ENCODE results near the gene TCF12.
"Not testable (repeated sequence)": the region's sequence is repeated elsewhere in the genome, so short reads cannot be mapped to it uniquely, and the experiment has no call there.

Gene TCF12

DNA sequence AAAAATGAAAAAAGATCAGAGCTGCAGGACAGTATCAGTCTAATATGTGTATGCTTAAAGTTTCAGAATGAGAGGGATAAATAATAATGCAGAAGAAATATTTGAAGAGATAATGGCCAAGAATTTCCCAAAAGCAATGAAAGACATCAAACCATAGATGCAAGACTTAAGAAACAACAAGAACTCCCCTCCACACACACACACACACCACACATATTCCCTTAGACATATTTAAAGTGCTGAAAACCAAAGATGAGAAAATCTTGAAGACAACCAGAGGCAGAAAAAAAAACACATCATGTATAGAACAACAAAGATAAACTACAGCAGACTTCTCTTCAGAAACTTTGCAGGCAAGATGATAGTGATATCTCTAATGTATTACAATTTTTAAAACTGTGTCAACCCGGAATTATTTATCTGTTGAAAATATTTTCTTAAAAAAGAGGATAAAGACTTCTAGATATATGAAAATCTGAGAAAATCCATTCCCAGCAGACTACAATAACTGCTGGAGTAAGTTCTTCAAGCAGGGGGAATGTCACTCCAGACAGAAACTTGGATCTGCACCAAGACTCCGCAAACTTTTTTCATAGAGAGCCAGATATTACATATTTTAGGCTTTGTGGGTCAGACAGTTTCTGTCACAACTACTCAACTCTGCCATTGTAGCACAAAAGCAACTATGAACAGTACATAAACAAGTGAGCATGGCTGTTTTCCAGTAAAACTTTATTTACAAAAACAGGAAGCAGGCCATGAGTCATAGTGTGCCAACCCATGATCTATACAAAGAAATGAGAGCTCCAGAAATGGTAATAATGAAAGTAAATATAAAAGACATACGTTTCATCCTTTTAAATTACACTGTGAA is 234.5 kb downstream of the TCF12 start:
- H3K4me3 ChIP-seq (ENCODE audit: control insufficient read depth, low read depth, low read length): no peak overlapping the region
- TF ChIP-seq, protein P1, sequence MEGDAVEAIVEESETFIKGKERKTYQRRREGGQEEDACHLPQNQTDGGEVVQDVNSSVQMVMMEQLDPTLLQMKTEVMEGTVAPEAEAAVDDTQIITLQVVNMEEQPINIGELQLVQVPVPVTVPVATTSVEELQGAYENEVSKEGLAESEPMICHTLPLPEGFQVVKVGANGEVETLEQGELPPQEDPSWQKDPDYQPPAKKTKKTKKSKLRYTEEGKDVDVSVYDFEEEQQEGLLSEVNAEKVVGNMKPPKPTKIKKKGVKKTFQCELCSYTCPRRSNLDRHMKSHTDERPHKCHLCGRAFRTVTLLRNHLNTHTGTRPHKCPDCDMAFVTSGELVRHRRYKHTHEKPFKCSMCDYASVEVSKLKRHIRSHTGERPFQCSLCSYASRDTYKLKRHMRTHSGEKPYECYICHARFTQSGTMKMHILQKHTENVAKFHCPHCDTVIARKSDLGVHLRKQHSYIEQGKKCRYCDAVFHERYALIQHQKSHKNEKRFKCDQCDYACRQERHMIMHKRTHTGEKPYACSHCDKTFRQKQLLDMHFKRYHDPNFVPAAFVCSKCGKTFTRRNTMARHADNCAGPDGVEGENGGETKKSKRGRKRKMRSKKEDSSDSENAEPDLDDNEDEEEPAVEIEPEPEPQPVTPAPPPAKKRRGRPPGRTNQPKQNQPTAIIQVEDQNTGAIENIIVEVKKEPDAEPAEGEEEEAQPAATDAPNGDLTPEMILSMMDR (conservative IDR thresholded peaks at IDR 0.05; ENCODE audit: control insufficient read depth, insufficient read depth, low read depth, low read length): no peak
- peak; percentile 54 for DNase-seq (ENCODE audit: low read depth)

DNA sequence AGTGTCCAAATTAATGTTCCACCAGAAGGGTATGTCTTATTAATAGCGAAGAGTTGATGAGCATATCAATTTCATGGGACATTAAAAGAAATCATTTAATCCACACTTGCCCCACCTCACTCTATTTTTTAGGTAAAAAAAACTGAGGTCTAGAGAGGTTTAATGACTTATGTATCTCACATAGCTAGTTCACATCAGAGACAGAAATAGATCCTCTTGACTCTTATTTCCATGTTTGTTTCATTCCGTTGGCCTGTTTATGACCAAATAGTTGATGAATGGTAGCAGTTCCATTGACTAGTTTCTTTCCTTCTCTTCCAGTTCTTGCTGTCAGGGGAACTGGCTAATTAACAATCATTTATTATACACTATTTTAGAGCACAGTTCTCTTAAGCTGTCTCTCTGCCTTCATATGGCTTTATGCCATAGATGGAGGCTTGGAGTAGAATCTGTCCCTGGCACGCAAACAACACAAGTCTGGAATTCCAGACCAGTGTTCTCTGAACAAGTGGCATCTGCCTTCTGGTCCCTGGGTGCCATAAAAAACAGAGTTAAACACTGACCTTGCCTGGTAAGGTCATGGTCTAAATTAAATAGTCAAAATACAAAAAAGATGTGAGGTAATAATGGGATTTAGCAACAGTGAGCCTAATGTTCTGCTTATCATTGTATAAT is 237.9 kb downstream of the TCF12 start:
- TF ChIP-seq, protein P1 (conservative IDR thresholded peaks at IDR 0.05; ENCODE audit: control insufficient read depth, insufficient read depth, low read depth, low read length): no peak
- no peak overlapping the region for H3K4me3 ChIP-seq (ENCODE audit: control insufficient read depth, low read depth, low read length)
- no peak for DNase-seq (ENCODE audit: low read depth)

DNA sequence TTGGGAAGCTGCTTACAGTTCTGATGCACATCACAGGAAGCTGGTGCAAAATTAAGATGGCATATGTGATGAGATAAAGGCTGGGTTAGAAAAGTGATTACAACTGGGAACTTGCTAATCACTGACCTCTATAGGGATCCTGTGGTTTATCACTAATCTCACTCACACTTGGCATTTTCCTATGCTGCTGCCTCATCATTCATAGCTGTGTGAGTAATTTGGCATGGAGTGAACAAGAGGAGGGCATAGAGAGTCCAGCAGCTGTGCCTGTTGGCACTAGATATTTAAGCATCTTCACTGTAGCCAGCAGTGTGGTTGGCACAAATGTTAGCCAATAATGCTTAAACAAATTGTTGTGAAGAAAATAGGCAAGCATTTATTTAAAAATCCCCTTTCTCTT is 240.1 kb downstream of the TCF12 start:
- no peak overlapping the region for H3K4me3 ChIP-seq (ENCODE audit: control insufficient read depth, low read depth, low read length)
- TF ChIP-seq, protein P1 (conservative IDR thresholded peaks at IDR 0.05; ENCODE audit: control insufficient read depth, insufficient read depth, low read depth, low read length): no peak
- DNase-seq (ENCODE audit: low read depth): peak; percentile 57

DNA sequence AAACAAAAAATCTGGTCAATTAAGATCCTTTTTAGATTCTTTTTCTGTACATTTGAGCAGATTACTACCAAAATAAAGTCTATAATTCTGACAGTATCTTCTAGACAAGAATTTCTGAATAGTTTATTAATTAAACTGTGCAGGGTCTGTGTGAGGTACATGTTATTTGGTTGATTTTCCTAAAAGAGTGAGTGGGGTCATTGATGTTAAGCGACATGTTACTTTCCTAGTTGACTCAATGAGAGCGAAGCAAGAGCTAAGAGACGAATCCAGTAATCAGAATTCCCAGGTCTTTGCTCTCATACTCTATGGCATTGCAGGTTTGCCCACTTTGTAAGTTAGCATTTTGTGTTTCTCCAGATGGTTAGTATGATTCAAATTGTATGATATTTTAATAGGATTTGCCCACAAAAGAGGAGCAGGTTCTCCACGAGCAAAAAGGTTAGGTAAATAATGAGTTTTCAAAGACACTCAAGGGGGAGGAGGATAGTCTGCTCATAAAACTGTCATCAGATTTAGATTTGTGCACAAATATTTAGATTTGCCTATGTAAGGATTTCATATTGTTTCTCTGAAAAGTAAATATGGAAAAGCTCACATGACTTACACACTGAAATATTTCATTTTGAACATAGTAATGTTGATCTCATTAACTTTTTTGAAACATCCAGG is 240.7 kb downstream of the TCF12 start:
- H3K4me3 ChIP-seq (ENCODE audit: control insufficient read depth, low read depth, low read length): no peak overlapping the region
- TF ChIP-seq, protein P1 (conservative IDR thresholded peaks at IDR 0.05; ENCODE audit: control insufficient read depth, insufficient read depth, low read depth, low read length): no peak
- no peak for DNase-seq (ENCODE audit: low read depth)

DNA sequence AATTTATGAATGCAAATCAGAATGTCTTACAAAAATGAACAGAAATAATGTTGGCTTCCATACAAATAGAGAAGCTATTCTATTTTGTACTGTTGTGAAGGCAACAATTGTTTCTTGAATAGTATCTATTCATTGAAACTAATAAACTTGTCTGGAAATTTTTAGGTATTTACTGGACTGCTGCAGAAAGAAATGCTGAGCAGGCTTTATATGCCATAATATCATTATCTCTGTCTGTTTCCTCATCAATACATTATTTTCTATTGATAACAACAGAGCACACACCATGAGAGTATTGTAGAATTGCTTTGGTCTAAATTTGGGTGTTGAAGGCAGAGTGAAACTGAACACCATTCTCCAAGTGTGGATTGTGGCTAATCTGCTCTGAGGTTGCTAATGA is 241.3 kb downstream of the TCF12 start:
- no peak overlapping the region for H3K4me3 ChIP-seq (ENCODE audit: control insufficient read depth, low read depth, low read length)
- DNase-seq (ENCODE audit: low read depth): no peak
- TF ChIP-seq, protein P1 (conservative IDR thresholded peaks at IDR 0.05; ENCODE audit: control insufficient read depth, insufficient read depth, low read depth, low read length): no peak

DNA sequence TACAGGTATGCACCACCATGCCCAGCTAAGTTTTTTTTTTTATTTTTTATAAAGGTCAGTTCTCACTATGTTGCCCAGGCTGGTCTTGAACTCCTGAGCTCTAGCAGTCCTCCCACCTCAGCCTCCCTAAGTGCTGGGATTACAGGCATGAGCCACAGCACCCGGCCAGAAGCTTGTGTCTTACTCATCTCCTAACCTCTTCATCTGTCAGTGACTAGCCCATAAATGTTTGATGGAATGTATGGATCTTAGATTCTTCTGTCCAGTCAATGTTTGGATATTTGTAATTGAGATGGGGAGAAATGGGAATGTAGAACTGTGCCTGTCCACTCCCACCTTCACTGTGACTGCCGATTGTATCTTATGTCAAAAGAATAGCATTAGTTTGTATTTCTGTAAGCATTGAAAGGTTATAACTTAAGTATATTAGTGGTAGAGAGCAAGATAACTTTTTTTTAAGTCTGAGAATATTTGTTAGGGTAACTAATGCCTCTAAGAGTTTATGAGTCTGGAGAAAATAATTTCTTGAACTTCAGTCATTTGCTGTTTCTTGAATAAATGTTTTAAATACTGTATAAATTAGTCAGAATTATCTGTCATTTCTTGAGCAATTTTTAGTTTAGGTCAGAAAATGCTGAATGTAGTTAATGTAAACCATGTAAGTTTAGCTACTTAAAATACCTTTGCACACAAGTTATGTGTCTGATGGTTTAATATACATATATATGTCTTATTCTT is 242.5 kb downstream of the TCF12 start:
- TF ChIP-seq, protein P1 (conservative IDR thresholded peaks at IDR 0.05; ENCODE audit: control insufficient read depth, insufficient read depth, low read depth, low read length): no peak
- no peak overlapping the region for H3K4me3 ChIP-seq (ENCODE audit: control insufficient read depth, low read depth, low read length)
- peak; percentile 64 for DNase-seq (ENCODE audit: low read depth)

DNA sequence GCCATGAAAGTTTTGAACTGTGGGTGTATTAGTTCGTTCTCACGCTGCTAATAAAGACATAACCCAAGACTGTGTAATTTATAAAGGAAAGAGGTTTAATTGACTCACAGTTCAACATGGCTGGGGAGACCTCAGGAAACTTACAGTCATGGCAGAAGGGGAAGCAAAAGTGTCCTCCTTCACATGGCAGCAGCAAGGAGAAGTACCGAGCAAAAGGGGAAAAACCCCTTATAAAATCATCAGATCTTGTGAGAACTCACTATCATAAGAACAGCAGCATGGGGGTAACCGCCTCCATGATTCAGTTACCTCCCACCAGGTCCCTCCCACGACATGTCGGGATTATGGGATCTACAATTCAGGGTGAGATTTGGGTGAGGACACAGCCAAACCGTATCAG is 245.8 kb downstream of the TCF12 start:
- H3K4me3 ChIP-seq (ENCODE audit: control insufficient read depth, low read depth, low read length); DNase-seq (ENCODE audit: low read depth): not testable (repeated sequence)

All from fibroblast of mammary gland (primary cell).